Testis (tissue), 2 donors: ENCODE results near the gene LAMA3.

Experiments
- CTCF ChIP-seq, 3 experiments: fragments of 450-650 bp in 2 of 3; fragments of 200-600 bp in 1 of 3; sonication (generic) in 1 of 3; IDR thresholded peaks; one replicate each; pipeline ENCODE4 v1.5.1; 2016 to 2019; ENCODE audit warnings: antibody characterized with exemption in 3 of 3, mild to moderate bottlenecking in 2 of 3, moderate library complexity in 1 of 3
- POLR2A ChIP-seq: fragments of 450-650 bp; IDR thresholded peaks from one replicate; pipeline ENCODE4 v1.6.1; 2017; ENCODE audit warnings: antibody characterized with exemption, mild to moderate bottlenecking, moderate library complexity

DNA sequence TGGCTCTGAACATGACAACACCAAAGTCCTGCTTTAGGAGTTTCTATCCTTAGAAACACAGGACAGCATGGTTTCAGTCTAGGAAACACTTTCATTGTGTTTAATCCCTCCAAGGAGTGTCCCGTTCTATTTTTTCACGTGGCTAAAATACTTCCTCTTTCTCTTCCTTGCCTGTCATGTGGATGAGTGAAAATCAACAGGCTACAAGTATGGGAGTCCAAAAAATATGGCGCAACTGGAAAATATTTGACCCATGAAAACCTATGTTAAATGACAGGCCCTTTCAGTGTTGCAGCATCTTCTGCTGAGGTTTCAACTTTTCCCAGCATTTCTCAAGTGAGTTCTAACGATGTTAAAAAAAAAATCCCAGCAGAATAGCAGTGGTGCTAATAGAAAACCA is 146.3 kb downstream of the LAMA3 start:
- TF ChIP-seq CTCF (IDR thresholded peaks at IDR 0.05) (no peak), POLR2A (no peak)
